H1 (cell line): Measurements from ENCODE around the gene ABCB10. TPM values are rescaled to one million over a fixed set of nuclear protein-coding genes. Genes with fewer than 3 reads are reported as not detected.

ENCODE experiments used
- CTCF ChIA-PET: fragments of 300-600 bp; sonication (Branson Sonifier 250); formaldehyde crosslinking; loops from one replicate; lab custom pipeline; 2021; ENCODE audit not compliant: partially characterized antibody; lab: Charles Lee
- POLR2A ChIA-PET: fragments of 300-600 bp; sonication (Branson Sonifier 250); formaldehyde crosslinking; loops from one replicate; lab custom pipeline; 2021; ENCODE audit warnings: inconsistent platforms; ENCODE audit not compliant: partially characterized antibody; lab: Charles Lee
- DNase-seq, 2 experiments: peaks; one replicate each; pipeline versions ENCODE4 v3.0.0 to v3.0.0-alpha.2; 2010 to 2022; ENCODE audit warnings: low spot score in 2 of 2, low read depth in 1 of 2, mixed read lengths in 1 of 2
- FAIRE-seq: peaks from 2 replicates; lab custom pipeline; 2011; peaks lifted over from hg19 to GRCh38; lab: Jason Lieb, UNC
- H2AFZ ChIP-seq: 2 replicates; pipeline ENCODE4 v1.8.1; 2012; ENCODE audit warnings: low read length, inconsistent platforms
- H2AK5ac ChIP-seq: 2 replicates; pipeline ENCODE4 v1.6.1; 2013; ENCODE audit warnings: low read depth, low read length
- H2BK120ac ChIP-seq: replicated peaks from 2 replicates; pipeline ENCODE3; 2013; ENCODE audit warnings: low read depth, low read length, inconsistent platforms
- H2BK12ac ChIP-seq: 2 replicates; pipeline ENCODE4 v1.6.1; 2013; ENCODE audit warnings: low read depth, low read length
- H2BK15ac ChIP-seq: 2 replicates; pipeline ENCODE4 v1.6.1; 2013; ENCODE audit warnings: low read length
- H2BK20ac ChIP-seq: 2 replicates; pipeline ENCODE4 v1.6.1; 2013; ENCODE audit warnings: low read length
- H2BK5ac ChIP-seq: 2 replicates; pipeline ENCODE4 v1.6.1; 2013; ENCODE audit warnings: low read depth, low read length
- H3K14ac ChIP-seq: 2 replicates; pipeline ENCODE4 v1.6.1; 2013; ENCODE audit warnings: inconsistent platforms; ENCODE audit not compliant: insufficient read length
- H3K18ac ChIP-seq: 2 replicates; pipeline ENCODE4 v1.6.1; 2013; ENCODE audit warnings: low read length; ENCODE audit errors: extremely low read depth
- H3K23ac ChIP-seq: 2 replicates; pipeline ENCODE4 v1.6.1; 2013; ENCODE audit warnings: inconsistent platforms; ENCODE audit not compliant: insufficient read length
- H3K23me2 ChIP-seq: 2 replicates; pipeline ENCODE4 v1.6.1; 2013; ENCODE audit warnings: low read depth, low read length
- H3K27ac ChIP-seq: 2 replicates; pipeline ENCODE4 v1.6.1; 2011; ENCODE audit warnings: low read depth, low read length, inconsistent platforms
- H3K27me3 ChIP-seq, 4 experiments: replicated peaks in 1 of 4; 1 replicate in 1 of 4; 2 replicates in 3 of 4; pipeline versions ENCODE4 v1.6.1 to v1.8.1; 2011 to 2013; ENCODE audit warnings: low read length in 3 of 4, mild to moderate bottlenecking in 3 of 4, inconsistent platforms in 2 of 4, mixed read lengths in 2 of 4, moderate library complexity in 1 of 4; ENCODE audit not compliant: control insufficient read depth in 3 of 4, insufficient read depth in 3 of 4; ENCODE audit errors: extremely low read depth in 1 of 4
- H3K36me3 ChIP-seq, 4 experiments: 2 replicates each; pipeline versions ENCODE4 v1.6.1 to v1.8.1; 2011 to 2013; ENCODE audit warnings: mild to moderate bottlenecking in 4 of 4, low read length in 3 of 4, moderate library complexity in 2 of 4, control low read depth in 1 of 4, inconsistent platforms in 1 of 4; ENCODE audit not compliant: insufficient read depth in 4 of 4, control insufficient read depth in 2 of 4
- H3K4ac ChIP-seq: replicated peaks from 2 replicates; pipeline ENCODE3; 2013; ENCODE audit warnings: low read length, low read depth, mixed read lengths, inconsistent platforms; ENCODE audit not compliant: insufficient read length
- H3K4me1 ChIP-seq, 4 experiments: replicated peaks in 1 of 4; 1 replicate in 1 of 4; 2 replicates in 3 of 4; pipeline versions ENCODE4 v1.6.1 to v1.8.1; 2011 to 2013; ENCODE audit warnings: low read length in 3 of 4, inconsistent platforms in 2 of 4, mixed read lengths in 1 of 4; ENCODE audit not compliant: insufficient read depth in 4 of 4, control insufficient read depth in 3 of 4
- H3K4me2 ChIP-seq, 2 experiments: 2 replicates each; pipeline versions ENCODE4 v1.6.1 to v1.8.1; 2011 to 2013; ENCODE audit warnings: low read depth in 2 of 2, low read length in 2 of 2, control low read depth in 1 of 2, inconsistent platforms in 1 of 2, mild to moderate bottlenecking in 1 of 2; ENCODE audit not compliant: insufficient read depth in 1 of 2
- H3K4me3 ChIP-seq, 4 experiments: fragments of 200-600, 300-600 bp in 1 of 4; sonication (generic), shearing (Covaris generic), sonication (Bioruptor Twin) in 1 of 4; 2 replicates each; pipeline versions ENCODE4 v1.5.1 to v1.8.1; 2011 to 2016; ENCODE audit warnings: low read length in 4 of 4, low read depth in 3 of 4, control low read depth in 2 of 4, inconsistent platforms in 2 of 4, mild to moderate bottlenecking in 2 of 4, mixed read lengths in 1 of 4, moderate library complexity in 1 of 4; ENCODE audit not compliant: insufficient read depth in 2 of 4; ENCODE audit errors: extremely low read depth in 1 of 4
- H3K56ac ChIP-seq: replicated peaks from 2 replicates; pipeline ENCODE3; 2013; ENCODE audit warnings: low read depth, mild to moderate bottlenecking, mixed read lengths, low read length, inconsistent platforms; ENCODE audit not compliant: insufficient read length
- H3K79me1 ChIP-seq: 2 replicates; pipeline ENCODE4 v1.6.1; 2013; ENCODE audit warnings: low read depth, low read length, control low read depth
- H3K79me2 ChIP-seq, 2 experiments: 2 replicates each; pipeline versions ENCODE4 v1.6.1 to v1.8.1; 2012 to 2013; ENCODE audit warnings: low read length in 2 of 2, mild to moderate bottlenecking in 2 of 2, inconsistent platforms in 1 of 2; ENCODE audit not compliant: insufficient read depth in 2 of 2, control insufficient read depth in 1 of 2
- H3K9ac ChIP-seq, 4 experiments: replicated peaks in 1 of 4; 1 replicate in 1 of 4; 2 replicates in 3 of 4; pipeline versions ENCODE4 v1.6.1 to v1.8.1; 2011 to 2013; ENCODE audit warnings: low read depth in 3 of 4, low read length in 3 of 4, control low read depth in 2 of 4, mild to moderate bottlenecking in 2 of 4, moderate library complexity in 2 of 4, inconsistent platforms in 1 of 4; ENCODE audit errors: extremely low read depth in 1 of 4
- H3K9me3 ChIP-seq, 2 experiments: 2 replicates each; pipeline versions ENCODE4 v1.6.1 to v1.8.1; 2012 to 2013; ENCODE audit warnings: mild to moderate bottlenecking in 2 of 2, moderate library complexity in 2 of 2, control low read depth in 1 of 2, inconsistent platforms in 1 of 2, low read depth in 1 of 2, low read length in 1 of 2, mixed read lengths in 1 of 2; ENCODE audit not compliant: insufficient read depth in 2 of 2
- H4K20me1 ChIP-seq, 2 experiments: replicated peaks in 1 of 2; 2 replicates each; pipeline versions ENCODE3 to v1.8.1; 2011 to 2013; ENCODE audit warnings: inconsistent platforms in 2 of 2, low read length in 2 of 2, mild to moderate bottlenecking in 1 of 2; ENCODE audit not compliant: insufficient read depth in 2 of 2, control insufficient read depth in 1 of 2
- H4K5ac ChIP-seq: 2 replicates; pipeline ENCODE4 v1.6.1; 2013; ENCODE audit warnings: low read length, low read depth, mixed read lengths, inconsistent platforms; ENCODE audit not compliant: insufficient read length
- H4K8ac ChIP-seq: 2 replicates; pipeline ENCODE4 v1.8.0; 2013; ENCODE audit warnings: mild to moderate bottlenecking, moderate library complexity, low read length, inconsistent platforms; ENCODE audit not compliant: insufficient read depth; ENCODE audit errors: extremely low read depth
- H4K91ac ChIP-seq: replicated peaks from 2 replicates; pipeline ENCODE3; 2013; ENCODE audit warnings: low read length, mixed read lengths, inconsistent platforms; ENCODE audit not compliant: insufficient read length
- BACH1 ChIP-seq: IDR thresholded peaks from 2 replicates; pipeline ENCODE4 v1.6.1; 2012; ENCODE audit warnings: low read length, improper control_type of control experiment
- BCL11A ChIP-seq, 2 experiments: IDR thresholded peaks; one replicate each; pipeline ENCODE4 v1.6.1; 2011; ENCODE audit warnings: low read depth in 2 of 2, low read length in 2 of 2, mild to moderate bottlenecking in 2 of 2
- CHD2 ChIP-seq: IDR thresholded peaks from 2 replicates; pipeline ENCODE4 v1.6.1; 2012; ENCODE audit warnings: low read length, improper control_type of control experiment
- HDAC6 ChIP-seq: IDR thresholded peaks from one replicate; pipeline ENCODE4 v1.7.1; 2012; ENCODE audit warnings: low read depth, mild to moderate bottlenecking, inconsistent platforms, low read length, moderate library complexity
- RNF2 ChIP-seq: fragments of 200-900, 300-1000 bp; sonication (generic); IDR thresholded peaks from 2 replicates; pipeline ENCODE4 v1.7.1; 2016; ENCODE audit warnings: borderline replicate concordance, low read depth, mild to moderate bottlenecking, antibody characterized with exemption, low read length; ENCODE audit not compliant: poor library complexity, severe bottlenecking; ENCODE audit errors: missing control alignments
- TAF7 ChIP-seq: optimal IDR thresholded peaks from 2 replicates; pipeline ENCODE3; 2011; ENCODE audit warnings: low read depth, mild to moderate bottlenecking, inconsistent platforms, low read length, moderate library complexity, borderline replicate concordance
- TEAD4 ChIP-seq: IDR thresholded peaks from 2 replicates; pipeline ENCODE4 v1.6.1; 2012; ENCODE audit warnings: low read depth, low read length, inconsistent platforms, mixed read lengths
- WGBS, 2 experiments: shearing (Covaris generic) in 1 of 2; methylation state at CpG; one replicate each; pipeline versions ENCODE4 v1.1.6 to v1.1.7; 2013 to 2015; ENCODE audit warnings: low lambda C conversion rate in 2 of 2, mixed read lengths in 2 of 2, inconsistent platforms in 1 of 2, low coverage in 1 of 2, missing lambda C conversion rate in 1 of 2; ENCODE audit not compliant: insufficient replicate concordance in 2 of 2, insufficient coverage in 1 of 2, insufficient read length in 1 of 2; ENCODE audit errors: extremely low coverage in 1 of 2, missing lambda C conversion rate in 1 of 2; 5-methylcytosine and 5-hydroxymethylcytosine counted together
- polyA plus RNA-seq, 7 experiments: library from polyadenylated mRNA; depleted of rRNA in 3 of 7; stranded (reverse) in 5 of 7; unstranded in 2 of 7; fragments of >200 nt in 5 of 7; fragments of 200-250 nt in 2 of 7; gene quantifications; 1 replicate in 5 of 7; 2 replicates in 1 of 7; 4 replicates in 1 of 7; pipeline versions ENCODE4 v1.2.1 to v1.2.3, GENCODE V29; 2011 to 2013; ENCODE audit warnings: missing spikeins in 2 of 7, mixed read lengths in 2 of 7
- total RNA-seq: library from RNA; stranded (reverse); fragmentation: NEBNext Ultra II Directional; extraction: Animal tissue kit (Norgen Biotek cat#: 25700); gene quantifications from 2 replicates; pipeline ENCODE4 v1.2.1, GENCODE V29; 2021

ABCB10 gene
- total and polyA plus RNA-seq, 2 of the 8 experiments (the other 6 are each of a cell fraction or from before 2014, with no cell fraction given), result 3.6 to 11.9 TPM

- POLR2A ChIA-PET, result interaction anchor here (0.6 kb wide), 1 partner anchor 215 kb away, joined by 3 read pairs; no protein-coding TSS in a partner anchor
- Histone ChIP-seq H3K9ac (no peak overlapping the region), H3K4me2 (no peak overlapping the region), H4K8ac (no peak overlapping the region), H3K27me3 (no peaks in the 10 kb centered on the region; a peak in 1 of 7 replicates), H3K56ac (no peak overlapping the region), H3K4ac (no peak overlapping the region), H3K23me2 (no peaks in the 10 kb centered on the region)
- no peak for TF ChIP-seq TAF7
- TF ChIP-seq BCL11A (IDR thresholded peaks at IDR 0.05; ENCODE audit: low read depth in 2 of 2, low read length in 2 of 2), result no peak
- no peak for TF ChIP-seq TEAD4
- no peak for TF ChIP-seq BACH1
- TF ChIP-seq RNF2, result no peak
- no peak for TF ChIP-seq CHD2
- no peak for TF ChIP-seq HDAC6
- TF ChIP-seq, all 59 proteins: peak for 0
- Histone ChIP-seq H4K20me1 (peaks cover 3 to 4% of the 10 kb centered on the region in 2 experiments), H2BK120ac (no peak overlapping the region), H3K79me1 (peaks cover 3% of the 10 kb centered on the region), H2BK12ac (no peak overlapping the region), H3K14ac (no peak overlapping the region), H3K27ac (no peak overlapping the region), H2BK15ac (no peak overlapping the region), H3K18ac (no peak overlapping the region), H4K5ac (no peak overlapping the region), H2BK20ac (no peak overlapping the region), H2BK5ac (no peak overlapping the region), H2AK5ac (no peak overlapping the region), H3K4me3 (no peak overlapping the region), H4K91ac (no peak overlapping the region), H3K79me2 (peaks cover 0 to 21% of the 10 kb centered on the region in 2 experiments; a peak in 2 of 4 replicates), H3K4me1 (peaks cover 0 to 6% (median under 1%) of the 10 kb centered on the region in 4 experiments; a peak in 3 of 7 replicates), H3K9me3 (no peaks in the 10 kb centered on the region), H3K36me3 (no peaks in the 10 kb centered on the region), H2AFZ (no peak overlapping the region), H3K23ac (no peak overlapping the region)
- CTCF ChIA-PET, result no interaction called here
- DNase-seq (no peak), FAIRE-seq (no peak)
- WGBS, 2 experiments, result 83% methylated on average over 5 of the region's 5 CpGs; no CpG with 5 or more reads in 1 of the 2 experiments
These were observed 5.8 kb downstream of the ABCB10 start for GRCh38 chr1:229552732-229553131.
